NT2/D1 (cell line): ENCODE data around the gene CPM.

ENCODE experiments used
- SUZ12 ChIP-seq: IDR thresholded peaks from 2 replicates; pipeline ENCODE4 v1.6.1; 2011; ENCODE audit not compliant: insufficient read length, insufficient read depth; ENCODE audit errors: extremely low read depth
- YY1 ChIP-seq: IDR thresholded peaks from 2 replicates; pipeline ENCODE4 v1.6.1; 2011; ENCODE audit not compliant: insufficient read length, insufficient read depth
- ZNF274 ChIP-seq: IDR thresholded peaks from 2 replicates; pipeline ENCODE4 v1.6.1; 2011; ENCODE audit warnings: mild to moderate bottlenecking, low read depth, low read length

DNA sequence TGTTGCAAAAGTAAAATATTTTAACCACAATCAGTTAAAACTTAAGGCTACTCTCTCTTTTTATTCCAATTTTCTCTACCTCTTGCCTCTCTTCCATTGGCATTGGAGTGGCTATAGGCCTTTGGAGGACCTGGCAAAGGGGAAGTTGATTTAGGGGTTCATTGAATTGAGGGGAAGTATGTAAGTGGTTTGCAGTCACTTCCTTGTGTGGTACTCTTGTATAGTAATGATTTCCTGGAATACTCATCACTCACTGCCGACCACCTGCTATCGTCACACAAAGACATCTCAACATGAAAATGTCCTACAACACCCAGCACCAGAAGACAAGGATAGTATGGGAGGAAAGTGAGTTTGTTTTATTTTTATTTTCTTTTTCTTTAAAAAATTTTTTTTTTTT is 45.7 kb upstream of the CPM start:
- TF ChIP-seq YY1 (no peak), SUZ12 (no peak), ZNF274 (no peak)
